Activated CD4-positive, alpha-beta memory T cell treated with anti-CD3 and anti-CD28 coated beads for 36 hours (primary cell): ENCODE data around the gene PDAP1. TPM values are rescaled to one million over a fixed set of nuclear protein-coding genes. Genes with fewer than 3 reads are reported as not detected.
"Not testable (repeated sequence)": the region's sequence is repeated elsewhere in the genome, so short reads cannot be mapped to it uniquely, and the experiment has no call there.

Experiments
- CTCF ChIA-PET: fragments of 350-600 bp; sonication (Branson Sonifier 250); formaldehyde crosslinking; loops from one replicate; lab custom pipeline; 2021; ENCODE audit warnings: antibody characterized with exemption, inconsistent platforms; lab: Charles Lee
- POLR2A ChIA-PET: fragments of 350-600 bp; sonication (Branson Sonifier 250); formaldehyde crosslinking; loops from one replicate; lab custom pipeline; 2021; ENCODE audit warnings: antibody characterized with exemption; lab: Charles Lee
- DNase-seq: peaks from one replicate; pipeline ENCODE4 v3.0.0-alpha.2; 2020
- H3K27ac Mint-ChIP-seq: one replicate; pipeline ENCODE4 v1.8.0; 2021; ENCODE audit warnings: mixed read lengths
- H3K27me3 Mint-ChIP-seq: one replicate; pipeline ENCODE4 v1.8.0; 2021; ENCODE audit warnings: mixed read lengths
- H3K36me3 Mint-ChIP-seq: one replicate; pipeline ENCODE4 v1.8.0; 2021; ENCODE audit warnings: mixed read lengths
- H3K4me1 Mint-ChIP-seq: one replicate; pipeline ENCODE4 v1.8.0; 2021; ENCODE audit warnings: low read depth, mixed read lengths
- H3K4me3 Mint-ChIP-seq: one replicate; pipeline ENCODE4 v1.8.0; 2021; ENCODE audit warnings: mild to moderate bottlenecking, mixed read lengths
- H3K9me3 Mint-ChIP-seq: one replicate; pipeline ENCODE4 v1.8.0; 2021; ENCODE audit warnings: mixed read lengths
- intact Hi-C: fragments of 100-400 bp; cut with micrococcal nuclease; formaldehyde crosslinking; loops from one replicate; pipeline ENCODE4 v1.15.1; 2023
- total RNA-seq, 2 experiments: library from RNA; stranded (reverse); gene quantifications; one replicate each; pipeline ENCODE4 v1.2.3, GENCODE V29; 2021

PDAP1 gene
- total RNA-seq, 2 experiments from 2014 or later, result 149 to 162 TPM

DNA sequence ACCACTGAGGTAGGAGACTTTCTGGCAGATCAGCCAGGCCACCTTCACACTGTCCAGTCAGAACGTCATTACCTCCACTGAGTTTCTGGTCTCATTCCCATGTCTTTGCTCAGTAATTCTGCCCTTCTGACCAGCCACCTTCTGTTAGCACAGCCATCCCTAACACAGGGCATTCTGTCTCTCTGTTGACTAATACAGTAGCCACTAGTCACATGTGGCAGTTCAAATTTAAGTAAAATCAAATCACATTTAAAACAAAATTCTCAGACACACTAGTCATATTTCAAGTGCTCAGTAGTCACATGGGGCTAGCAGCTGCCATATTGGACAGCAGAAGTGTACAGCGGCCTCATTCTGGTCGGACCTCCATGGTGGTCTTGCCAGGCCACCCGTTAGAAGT, 37.7 kb upstream of the PDAP1 start:
- H3K9me3 Mint-ChIP-seq, result no peaks in the 10 kb centered on the region
- peaks cover 10% of the 10 kb centered on the region for H3K4me1 Mint-ChIP-seq
- H3K27ac Mint-ChIP-seq, result no peak overlapping the region
- H3K36me3 Mint-ChIP-seq, result peaks cover 44% of the 10 kb centered on the region
- ChIA-PET CTCF (no interaction called here), POLR2A (no interaction called here)
- DNase-seq, result no peak
- intact Hi-C loops, result no loop called here
- H3K27me3 Mint-ChIP-seq, result no peaks in the 10 kb centered on the region
- no peak overlapping the region for H3K4me3 Mint-ChIP-seq

DNA sequence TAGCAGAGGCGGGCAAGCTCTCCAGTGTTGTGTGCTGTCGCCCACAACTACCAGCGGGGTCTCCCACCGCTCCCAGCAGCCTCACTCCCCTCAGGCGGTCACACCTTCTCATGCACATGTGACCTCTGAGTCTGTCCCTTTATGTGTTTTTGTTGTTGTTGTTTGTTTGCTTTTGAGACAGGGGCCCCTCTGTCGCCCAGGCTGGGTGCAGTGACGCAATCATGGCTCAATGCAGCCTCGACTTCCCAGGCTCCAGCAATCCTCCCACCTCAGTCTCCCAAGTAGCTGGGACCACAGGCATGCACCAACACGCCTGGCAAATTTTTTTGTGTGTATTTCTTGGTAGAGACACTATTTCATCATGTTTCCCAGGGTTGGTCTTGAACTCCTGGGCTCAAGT, 31.8 kb upstream of the PDAP1 start:
- H3K27ac Mint-ChIP-seq, result no peak overlapping the region
- DNase-seq, result no peak
- peaks cover 20% of the 10 kb centered on the region for H3K36me3 Mint-ChIP-seq
- POLR2A ChIA-PET, result no interaction called here
- CTCF ChIA-PET, result no interaction called here
- peak overlapping the region; percentile 99 for H3K4me3 Mint-ChIP-seq
- no peaks in the 10 kb centered on the region for H3K9me3 Mint-ChIP-seq
- peaks cover 35% of the 10 kb centered on the region for H3K4me1 Mint-ChIP-seq
- intact Hi-C loops, result no loop called here
- no peaks in the 10 kb centered on the region for H3K27me3 Mint-ChIP-seq

DNA sequence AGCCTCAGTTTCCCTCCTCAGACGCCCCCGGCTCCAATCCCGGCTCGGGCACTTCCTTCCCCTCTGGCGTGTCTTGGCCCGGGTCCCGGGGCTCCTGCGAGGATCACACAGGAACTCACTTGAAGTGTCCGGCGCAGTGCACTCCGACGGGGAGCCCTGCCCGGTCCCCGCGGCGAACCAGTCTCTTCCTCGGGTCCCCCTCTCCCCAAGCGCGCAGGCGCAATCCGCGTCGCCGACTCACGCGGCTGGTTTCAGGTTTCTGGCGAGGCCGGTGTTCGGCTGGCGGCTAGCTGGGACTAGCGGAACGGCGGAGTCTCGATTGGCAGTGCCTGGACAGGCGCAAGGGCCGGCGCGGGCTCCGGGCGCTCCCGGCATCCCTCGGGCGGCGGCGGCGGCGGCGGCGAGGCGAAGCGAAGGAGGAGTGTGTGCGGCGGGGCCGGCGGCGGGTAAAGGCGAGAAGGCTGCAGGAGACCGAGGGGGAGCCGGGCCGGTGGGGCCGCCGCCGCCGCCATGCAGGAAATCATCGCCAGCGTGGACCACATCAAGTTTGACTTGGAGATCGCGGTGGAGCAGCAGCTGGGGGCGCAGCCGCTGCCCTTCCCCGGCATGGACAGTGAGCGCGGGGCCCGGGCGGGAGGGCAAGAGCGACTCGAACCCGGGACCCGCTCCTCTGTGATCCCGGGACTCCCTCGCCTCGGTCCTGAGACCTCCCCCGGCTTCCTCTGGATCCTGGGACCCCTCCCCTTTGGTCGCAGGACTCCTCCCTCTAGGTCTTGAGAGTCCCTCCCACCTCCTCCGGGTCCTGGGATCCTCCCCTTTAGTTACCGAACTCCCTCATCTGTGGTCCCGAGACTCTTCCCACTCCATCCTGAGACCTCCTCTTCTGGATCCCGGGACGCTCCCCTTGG, 30.4 kb upstream of the PDAP1 start, which contains the start of the genes CPSF4 and PTCD1:
Gene CPSF4 (plus strand): TSS at position 371 of the 908 bp plus-strand sequence. CDS start 140 bp downstream, at position 511.
Gene PTCD1 (minus strand): TSS at position 226 of the 908 bp plus-strand sequence. CDS start 3,556 bp downstream, outside the sequence.
- H3K4me1 Mint-ChIP-seq, result peaks cover 35% of the 10 kb centered on the region
- H3K27ac Mint-ChIP-seq, result peak within 1 kb of the TSS; percentile 95
- peak within 1 kb of the TSS; percentile 99 for H3K4me3 Mint-ChIP-seq
- H3K36me3 Mint-ChIP-seq, result peaks cover 18% of the 10 kb centered on the region
- H3K27me3 Mint-ChIP-seq, result no peaks in the 10 kb centered on the region
- POLR2A ChIA-PET, result interaction anchor here (0.5 to 2.0 kb wide), 5 partner anchors 15 to 119 kb away, joined by 3 to 7 read pairs (median 4); partner anchors contain the start of genes BUD31, PDAP1 and ZNF655
- intact Hi-C loops, result loop anchor here (1.0 to 2.0 kb wide), 4 partner anchors 31 to 66 kb away; partner anchors contain the start of genes BUD31, PDAP1, ZKSCAN5 and ZNF789
- CTCF ChIA-PET, result interaction anchor here (0.7 to 1.0 kb wide), 2 partner anchors 62 to 610 kb away, joined by 3 to 4 read pairs; no protein-coding TSS in a partner anchor
- H3K9me3 Mint-ChIP-seq, result no peaks in the 10 kb centered on the region
- peak; percentile 96 for DNase-seq

DNA sequence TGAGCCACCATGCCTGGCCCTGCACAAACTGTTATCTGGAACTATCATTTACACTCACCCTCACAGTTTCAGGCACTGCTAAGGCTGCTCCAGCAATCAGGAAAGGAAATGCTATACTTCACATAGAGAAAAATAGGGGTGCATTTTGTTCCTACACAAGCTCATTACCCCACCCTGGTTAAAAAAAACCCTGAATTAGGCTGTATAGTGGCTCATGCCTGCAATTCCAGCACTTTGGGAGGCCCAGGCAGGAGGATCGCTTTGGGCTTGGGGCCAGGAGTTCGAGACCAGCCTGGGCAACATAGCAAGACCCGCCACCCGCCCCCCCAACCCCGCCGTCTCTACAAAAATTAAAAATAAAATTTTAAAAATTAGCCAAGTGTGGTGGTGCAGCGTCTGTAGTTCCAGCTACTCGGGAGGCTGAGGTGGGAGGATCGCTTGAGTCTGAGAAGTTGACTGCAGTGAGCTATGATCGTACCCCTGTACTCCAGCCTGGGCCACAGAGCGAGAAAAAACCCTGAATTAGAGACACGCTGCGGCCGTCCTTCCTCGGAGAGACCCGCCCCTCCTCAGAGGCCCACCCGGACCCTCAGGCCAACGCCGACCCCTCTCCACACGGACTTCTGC, 29.7 kb upstream of the PDAP1 start:
- H3K27ac Mint-ChIP-seq, result peak overlapping the region; percentile 95
- no peaks in the 10 kb centered on the region for H3K27me3 Mint-ChIP-seq
- intact Hi-C loops, result loop anchor here (1.0 to 2.0 kb wide), 4 partner anchors 30 to 67 kb away; partner anchors contain the start of genes BUD31, PDAP1, ZKSCAN5 and ZNF789
- no peak for DNase-seq
- H3K36me3 Mint-ChIP-seq, result peaks cover 20% of the 10 kb centered on the region
- no peaks in the 10 kb centered on the region for H3K9me3 Mint-ChIP-seq
- CTCF ChIA-PET, result interaction anchor here (0.6 to 1.0 kb wide), 3 partner anchors 8 to 611 kb away, joined by 3 to 4 read pairs (median 4); no protein-coding TSS in a partner anchor
- POLR2A ChIA-PET, result interaction anchor here (0.5 to 2.0 kb wide), 5 partner anchors 14 to 120 kb away, joined by 3 to 7 read pairs (median 4); partner anchors contain the start of genes BUD31, PDAP1 and ZNF655
- peak overlapping the region; percentile 99 for H3K4me3 Mint-ChIP-seq
- H3K4me1 Mint-ChIP-seq, result peaks cover 32% of the 10 kb centered on the region

DNA sequence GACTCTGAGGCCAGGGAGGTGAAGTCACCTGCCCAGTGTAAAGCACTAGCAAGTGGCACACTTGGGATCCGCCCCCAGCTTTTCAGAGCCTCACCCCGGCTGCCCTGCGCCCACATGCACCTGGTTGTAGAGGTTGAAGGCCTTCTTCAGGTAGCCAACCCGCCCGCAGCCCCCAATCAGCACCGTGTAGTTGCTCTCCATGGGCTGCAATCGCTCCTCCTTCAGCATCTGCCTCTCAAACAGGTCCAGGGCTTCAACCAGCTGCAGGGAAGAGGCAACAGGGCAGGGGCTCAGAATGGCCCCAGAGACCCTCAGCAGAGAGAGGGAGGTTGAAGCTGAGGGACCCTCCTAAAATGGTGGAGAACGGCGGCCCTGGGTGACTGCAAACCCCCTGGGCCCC, 24.8 kb upstream of the PDAP1 start:
- H3K27me3 Mint-ChIP-seq, result no peaks in the 10 kb centered on the region
- POLR2A ChIA-PET, result no interaction called here
- H3K27ac Mint-ChIP-seq, result no peak overlapping the region
- intact Hi-C loops, result no loop called here
- H3K9me3 Mint-ChIP-seq, result no peaks in the 10 kb centered on the region
- CTCF ChIA-PET, result no interaction called here
- peaks cover 12% of the 10 kb centered on the region for H3K36me3 Mint-ChIP-seq
- peaks cover 10% of the 10 kb centered on the region for H3K4me1 Mint-ChIP-seq
- no peak overlapping the region for H3K4me3 Mint-ChIP-seq
- DNase-seq, result no peak

DNA sequence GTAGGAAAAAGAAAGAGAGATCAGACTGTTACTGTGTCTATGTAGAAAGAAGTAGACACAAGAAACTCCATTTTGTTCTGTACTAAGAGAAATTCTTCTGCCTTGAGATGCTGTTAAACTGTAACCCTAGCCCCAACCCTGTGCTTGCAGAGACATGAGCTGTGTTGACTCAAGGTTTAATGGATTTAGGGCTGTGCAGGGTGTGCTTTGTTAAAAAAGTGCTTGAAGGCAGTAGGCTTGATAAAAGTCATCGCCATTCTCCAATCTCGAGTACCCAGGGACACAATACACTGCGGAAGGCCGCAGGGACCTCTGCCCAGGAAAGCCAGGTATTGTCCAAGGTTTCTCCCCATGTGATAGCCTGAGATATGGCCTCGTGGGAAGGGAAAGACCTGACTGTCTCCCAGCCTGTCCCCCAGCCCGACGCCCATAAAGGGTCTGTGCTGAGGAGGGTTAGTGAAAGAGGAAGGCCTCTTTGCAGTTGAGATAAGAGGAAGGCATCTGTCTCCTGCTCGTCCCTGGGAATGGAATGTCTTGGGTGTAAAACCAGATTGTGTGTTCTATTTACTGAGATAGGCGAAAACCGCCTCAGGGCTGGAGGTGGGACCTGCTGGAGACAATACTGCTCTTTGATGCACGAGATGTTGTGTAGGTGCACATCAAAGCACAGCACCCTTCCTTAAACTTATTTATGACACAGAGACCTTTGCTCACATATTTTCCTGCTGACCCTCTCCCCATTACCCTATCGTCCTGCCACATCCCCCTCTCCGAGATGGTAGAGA, 23.6 kb upstream of the PDAP1 start:
- not testable (repeated sequence) for H3K9me3 Mint-ChIP-seq

DNA sequence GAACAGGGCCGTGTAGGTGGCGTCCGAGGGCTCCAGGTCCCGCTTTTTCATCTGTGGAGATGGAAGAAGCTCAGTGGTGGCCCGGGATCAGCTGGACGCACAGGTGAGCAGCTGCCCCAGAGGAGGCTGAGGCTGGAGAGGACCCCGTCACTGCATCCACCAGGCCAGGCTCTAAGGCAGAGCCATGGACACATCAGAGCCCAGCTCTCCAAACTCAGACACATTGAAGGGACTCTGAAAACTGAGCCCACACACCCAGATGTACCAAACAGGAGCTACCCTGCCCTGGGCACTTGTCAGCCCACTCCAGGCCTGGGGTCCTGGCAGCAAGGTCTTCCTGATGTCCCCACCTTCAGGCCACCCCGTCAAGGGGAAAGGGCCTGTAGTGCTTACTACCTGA, 21.4 kb upstream of the PDAP1 start:
- Mint-ChIP-seq H3K9me3 (no peaks in the 10 kb centered on the region), H3K27me3 (no peaks in the 10 kb centered on the region), H3K36me3 (peaks cover 13% of the 10 kb centered on the region), H3K4me3 (no peak overlapping the region), H3K27ac (no peak overlapping the region), H3K4me1 (no peaks in the 10 kb centered on the region)
- intact Hi-C loops, result no loop called here
- CTCF ChIA-PET, result interaction anchor here (0.6 kb wide), 1 partner anchor 8 kb away, joined by 4 read pairs; no protein-coding TSS in a partner anchor
- DNase-seq, result no peak
- POLR2A ChIA-PET, result no interaction called here

More for the DNA sequence above, 23.6 kb upstream of the PDAP1 start:
- H3K27me3 Mint-ChIP-seq, POLR2A ChIA-PET, DNase-seq, intact Hi-C loops, H3K27ac Mint-ChIP-seq, CTCF ChIA-PET, H3K4me1 Mint-ChIP-seq, H3K4me3 Mint-ChIP-seq: not testable (repeated sequence)
- peaks cover 14% of the 10 kb centered on the region for H3K36me3 Mint-ChIP-seq

DNA sequence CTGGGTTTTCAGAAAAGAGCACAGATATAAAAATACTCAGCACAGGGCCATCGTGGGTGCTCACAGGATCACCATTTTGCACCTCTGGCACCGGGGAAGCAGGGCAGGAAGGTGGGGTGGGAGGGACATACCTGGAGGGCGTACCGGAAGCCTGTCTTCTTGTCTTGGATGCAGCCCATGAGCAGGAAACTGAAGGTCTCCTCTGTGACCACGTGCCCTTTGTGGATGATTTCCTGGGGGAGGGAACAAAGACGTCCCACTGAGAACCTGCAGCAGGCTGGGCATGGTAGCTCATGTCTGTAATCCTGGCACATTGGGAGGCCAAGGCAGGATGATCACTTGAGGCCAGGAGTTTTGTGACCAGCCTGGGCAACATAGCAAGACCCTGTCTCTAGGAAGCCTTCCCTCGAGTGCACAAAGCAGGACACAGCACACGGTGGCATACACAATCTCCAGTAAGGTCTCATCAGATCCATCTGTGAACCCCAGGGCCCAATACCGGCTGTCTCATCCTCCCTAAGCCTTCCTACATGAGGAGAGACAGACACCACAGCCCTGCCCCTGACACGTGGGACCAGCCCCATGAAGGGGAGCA, 20.7 kb upstream of the PDAP1 start:
- DNase-seq, result no peak
- ChIA-PET CTCF (no interaction called here), POLR2A (no interaction called here)
- no peak overlapping the region for H3K27ac Mint-ChIP-seq
- intact Hi-C loops, result no loop called here
- no peaks in the 10 kb centered on the region for H3K4me1 Mint-ChIP-seq
- H3K27me3 Mint-ChIP-seq, result no peaks in the 10 kb centered on the region
- no peaks in the 10 kb centered on the region for H3K9me3 Mint-ChIP-seq
- H3K36me3 Mint-ChIP-seq, result peaks cover 13% of the 10 kb centered on the region
- no peak overlapping the region for H3K4me3 Mint-ChIP-seq

DNA sequence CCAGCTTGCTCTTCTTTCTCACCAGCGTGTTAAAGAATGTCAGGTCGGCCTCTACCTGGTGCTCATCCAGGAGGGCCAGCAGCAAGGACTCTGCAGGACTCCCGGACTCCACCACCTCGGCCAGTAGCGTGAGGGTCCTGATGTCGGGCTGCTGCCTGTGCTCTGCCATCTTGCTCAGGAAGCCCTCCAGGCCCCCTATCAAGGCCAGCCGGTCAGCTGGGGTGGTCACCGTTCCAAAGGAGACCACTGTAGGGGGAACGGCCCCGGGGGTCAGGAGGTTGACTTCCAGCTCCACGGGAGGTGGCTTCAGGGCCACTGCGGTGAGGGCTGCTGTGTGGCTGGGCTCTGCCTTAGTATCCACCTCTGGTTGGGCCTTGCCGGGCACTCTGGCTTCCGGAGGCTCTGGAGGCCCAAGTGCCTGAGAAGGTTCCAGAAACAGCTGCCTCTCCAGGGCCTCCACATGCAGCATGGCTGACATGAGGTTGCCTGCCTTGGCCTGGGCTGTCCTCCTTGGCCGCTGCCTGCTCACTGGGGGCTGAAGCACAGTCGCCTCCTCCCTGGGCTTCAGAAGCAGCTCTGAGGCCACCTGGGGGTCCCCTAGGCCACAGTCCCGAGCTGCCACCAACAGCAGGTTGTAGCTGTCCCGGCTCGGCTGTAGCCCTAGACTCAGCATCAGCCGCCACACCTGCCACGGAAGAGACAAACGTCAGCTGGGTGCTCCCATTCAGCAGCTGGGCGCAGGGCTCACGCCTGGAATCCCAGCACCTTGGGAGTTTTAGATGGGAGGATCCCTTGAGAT, 16.7 kb upstream of the PDAP1 start:
- no peak overlapping the region for H3K4me3 Mint-ChIP-seq
- H3K4me1 Mint-ChIP-seq, result no peaks in the 10 kb centered on the region
- ChIA-PET POLR2A (no interaction called here), CTCF (interaction anchor here (0.9 kb wide), 1 partner anchor 11 kb away, joined by 3 read pairs; no protein-coding TSS in a partner anchor)
- peaks cover 9% of the 10 kb centered on the region for H3K36me3 Mint-ChIP-seq
- no peaks in the 10 kb centered on the region for H3K27me3 Mint-ChIP-seq
- intact Hi-C loops, result no loop called here
- no peak for DNase-seq
- H3K9me3 Mint-ChIP-seq, result no peaks in the 10 kb centered on the region
- no peak overlapping the region for H3K27ac Mint-ChIP-seq

DNA sequence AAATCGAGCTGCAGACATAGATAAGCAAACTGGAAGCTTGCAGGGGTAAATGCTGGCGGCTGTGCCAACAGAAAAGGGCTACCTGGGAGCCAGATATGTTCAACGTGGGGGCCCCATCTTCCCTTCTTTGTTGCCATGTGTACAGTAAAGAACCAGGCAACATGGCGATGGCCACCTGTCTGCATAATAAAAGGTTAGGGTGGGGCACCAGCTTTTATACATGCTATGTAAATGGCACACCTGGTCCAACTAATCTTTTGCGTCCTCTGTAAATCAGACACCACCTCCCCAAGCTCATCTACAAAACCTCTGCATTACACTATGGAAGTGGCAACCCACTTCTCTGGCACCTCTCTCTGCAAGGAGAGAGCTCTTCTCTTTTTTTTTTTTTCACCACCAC, 14.2 kb upstream of the PDAP1 start:
- H3K9me3 Mint-ChIP-seq, result no peaks in the 10 kb centered on the region
- no peak for DNase-seq
- no peaks in the 10 kb centered on the region for H3K4me1 Mint-ChIP-seq
- ChIA-PET POLR2A (interaction anchor here (0.6 to 1.9 kb wide), 4 partner anchors 11 to 135 kb away, joined by 3 to 7 read pairs (median 5); no protein-coding TSS in a partner anchor), CTCF (no interaction called here)
- no peaks in the 10 kb centered on the region for H3K27me3 Mint-ChIP-seq
- no peak overlapping the region for H3K4me3 Mint-ChIP-seq
- intact Hi-C loops, result no loop called here
- H3K36me3 Mint-ChIP-seq, result peaks cover 16% of the 10 kb centered on the region
- H3K27ac Mint-ChIP-seq, result no peak overlapping the region
